PFSK-1 (cell line): ENCODE measurements around the gene LHFPL3.

Experiments used
- FOXP2 ChIP-seq: optimal IDR thresholded peaks from 2 replicates; pipeline ENCODE3; 2011; ENCODE audit warnings: borderline replicate concordance, control low read depth, inconsistent platforms; ENCODE audit not compliant: insufficient read depth; ENCODE audit errors: extremely low read length, extremely low read depth
- POLR2AphosphoS5 ChIP-seq: IDR thresholded peaks from 2 replicates; pipeline ENCODE4 v1.6.1; 2012; ENCODE audit warnings: low read depth, mild to moderate bottlenecking, control low read depth, low read length, moderate library complexity
- REST ChIP-seq, 2 experiments: IDR thresholded peaks; 2 replicates each; pipeline versions ENCODE4 v1.6.1 to v1.8.0; 2011 to 2012; ENCODE audit warnings: low read depth in 2 of 2, low read length in 2 of 2, control low read depth in 1 of 2, inconsistent platforms in 1 of 2, mild to moderate bottlenecking in 1 of 2, moderate library complexity in 1 of 2; ENCODE audit not compliant: insufficient read depth in 1 of 2
- SIN3A ChIP-seq: IDR thresholded peaks from 2 replicates; pipeline ENCODE4 v1.6.1; 2012; ENCODE audit warnings: mild to moderate bottlenecking, low read length, moderate library complexity, borderline replicate concordance; ENCODE audit not compliant: insufficient read depth
- TAF1 ChIP-seq: IDR thresholded peaks from 2 replicates; pipeline ENCODE4 v1.6.1; 2012; ENCODE audit warnings: low read length, control low read depth, borderline replicate concordance; ENCODE audit not compliant: insufficient read depth

LHFPL3 gene

GRCh38 chr7:104352736-104353135 lies 24.3 kb downstream of the LHFPL3 start:
- TF ChIP-seq SIN3A (no peak), POLR2AphosphoS5 (no peak), TAF1 (no peak), FOXP2 (no peak), REST (IDR thresholded peaks at IDR 0.05; ENCODE audit: insufficient read depth in 1 of 2, low read depth in 2 of 2, low read length in 2 of 2) (no peak)

- TF ChIP-seq FOXP2: no peak
Observed at GRCh38 chr7:104357166-104357565, 28.8 kb downstream of the LHFPL3 start.

- TF ChIP-seq SIN3A: no peak
- no peak for TF ChIP-seq TAF1
- no peak for TF ChIP-seq REST (IDR thresholded peaks at IDR 0.05; ENCODE audit: insufficient read depth in 1 of 2, low read depth in 2 of 2, low read length in 2 of 2)
- no peak for TF ChIP-seq FOXP2
- no peak for TF ChIP-seq POLR2AphosphoS5
Observed at GRCh38 chr7:104358446-104359132, 30.2 kb downstream of the LHFPL3 start.

GRCh38 chr7:104362756-104363155 lies 34.4 kb downstream of the LHFPL3 start:
- TF ChIP-seq SIN3A (no peak), REST (IDR thresholded peaks at IDR 0.05; ENCODE audit: insufficient read depth in 1 of 2, low read depth in 2 of 2, low read length in 2 of 2) (no peak), FOXP2 (no peak), POLR2AphosphoS5 (no peak), TAF1 (no peak)

- no peak for TF ChIP-seq REST (IDR thresholded peaks at IDR 0.05; ENCODE audit: insufficient read depth in 1 of 2, low read depth in 2 of 2, low read length in 2 of 2)
- no peak for TF ChIP-seq FOXP2
- TF ChIP-seq POLR2AphosphoS5: no peak
- TF ChIP-seq TAF1: no peak
- no peak for TF ChIP-seq SIN3A
Observed at GRCh38 chr7:104363355-104363754, 35.0 kb downstream of the LHFPL3 start.
